GM21737 (cell line): ENCODE data around the gene ARHGEF37.
"Not testable (repeated sequence)": the region's sequence is repeated elsewhere in the genome, so short reads cannot be mapped to it uniquely, and the experiment has no call there.

Experiments used
- ATAC-seq: cut with Tn5 transposase; IDR thresholded peaks from one replicate; pipeline ENCODE4 v1.9.1; 2021; ENCODE audit warnings: mild to moderate bottlenecking, moderate library complexity; ENCODE audit not compliant: unreplicated experiment

The ARHGEF37 gene

DNA sequence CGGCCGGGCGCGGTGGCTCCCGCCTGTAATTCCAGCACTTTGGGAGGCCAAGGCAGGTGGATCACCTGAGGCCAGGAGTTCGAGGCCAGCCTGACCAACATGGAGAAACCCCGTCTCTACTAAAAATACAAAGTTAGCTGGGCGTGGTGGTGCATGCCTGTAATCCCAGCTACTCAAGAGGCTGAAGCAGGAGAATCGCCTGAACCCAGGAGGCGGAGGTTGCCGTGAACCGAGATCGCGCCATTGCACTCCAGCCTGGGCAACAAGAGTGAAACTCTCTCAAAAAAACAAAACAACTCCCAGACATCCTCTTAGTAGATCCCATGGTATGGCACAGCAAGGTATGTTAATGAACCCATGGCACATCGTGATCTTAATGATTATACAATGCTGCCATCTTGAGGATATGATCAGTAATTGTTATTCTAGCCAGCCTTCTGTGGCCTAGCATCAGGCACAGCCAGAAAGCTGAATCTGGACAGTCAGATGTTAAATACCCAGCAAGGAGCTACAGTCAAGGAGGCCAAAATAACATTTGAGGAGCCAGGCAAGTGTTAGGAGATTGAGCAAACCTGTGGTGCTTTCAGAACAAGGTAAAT is 16.7 kb upstream of the ARHGEF37 start:
- peak; percentile 86 for ATAC-seq

DNA sequence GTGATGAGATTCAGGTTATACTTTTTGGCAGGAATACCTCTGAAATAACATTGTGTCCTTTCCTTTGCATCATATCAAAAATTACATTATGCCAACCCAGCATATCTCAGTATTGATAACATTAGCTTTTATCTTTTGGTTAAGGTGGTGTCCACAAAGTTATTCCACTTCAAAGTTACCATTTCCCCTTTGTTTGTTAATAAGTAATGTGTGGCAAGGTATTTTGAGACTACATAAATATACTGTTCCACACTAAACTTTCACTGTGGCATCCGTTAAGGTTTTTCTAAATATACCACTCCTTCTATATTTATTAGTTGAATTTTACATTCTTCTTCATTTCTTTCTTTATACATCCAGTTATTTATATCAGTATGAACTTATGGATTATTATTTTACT is 14.1 kb upstream of the ARHGEF37 start:
- no peak for ATAC-seq

DNA sequence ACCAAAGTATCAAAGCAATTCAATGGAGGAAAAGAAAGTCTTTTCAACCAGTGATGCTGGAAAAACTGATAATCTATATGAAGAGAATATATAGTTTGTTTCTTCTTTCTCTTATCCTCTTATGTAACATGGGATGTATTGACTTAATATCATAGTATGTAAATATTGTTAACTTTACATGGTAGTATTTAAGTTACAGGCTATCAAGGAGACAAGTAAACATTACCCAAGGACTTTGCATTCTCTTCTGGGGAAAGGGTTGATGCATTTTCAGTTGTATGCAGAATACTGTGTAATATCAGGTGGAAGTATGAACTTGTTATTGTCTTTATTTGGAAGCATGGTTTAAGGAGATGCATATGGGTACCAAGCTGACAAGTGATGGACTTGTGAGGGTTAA is 9.1 kb upstream of the ARHGEF37 start:
- no peak for ATAC-seq

DNA sequence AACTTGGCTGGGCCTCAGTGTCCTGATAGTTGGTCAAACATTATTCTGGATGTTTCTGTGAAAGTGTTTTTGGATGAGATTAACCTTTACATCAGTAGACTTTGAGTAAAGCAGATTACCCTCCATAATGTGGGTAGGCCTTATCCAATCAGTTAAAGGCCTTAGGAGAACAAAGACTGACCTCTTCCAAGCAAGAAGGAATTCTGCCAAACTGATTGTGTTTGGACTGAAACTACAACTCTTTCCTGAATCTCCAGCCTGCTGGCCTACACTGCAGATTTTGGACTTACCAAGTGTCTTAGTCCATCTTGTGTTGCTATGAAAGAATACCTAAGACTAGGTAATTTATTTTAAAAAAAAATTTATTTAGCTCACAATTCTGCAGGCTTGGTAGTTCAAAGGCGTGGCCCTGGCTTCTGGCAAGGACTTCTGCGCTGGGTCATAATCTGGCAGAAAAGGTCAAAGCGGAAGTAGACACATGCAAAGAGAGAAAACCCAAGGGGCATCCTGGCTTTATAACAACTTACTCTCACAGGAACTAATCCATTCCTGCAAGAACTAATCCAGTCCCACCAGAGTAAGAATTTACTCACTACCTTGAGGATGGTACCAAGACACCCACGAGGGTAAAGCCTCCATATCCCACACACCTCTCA is 8.6 kb upstream of the ARHGEF37 start:
- ATAC-seq, result no peak

DNA sequence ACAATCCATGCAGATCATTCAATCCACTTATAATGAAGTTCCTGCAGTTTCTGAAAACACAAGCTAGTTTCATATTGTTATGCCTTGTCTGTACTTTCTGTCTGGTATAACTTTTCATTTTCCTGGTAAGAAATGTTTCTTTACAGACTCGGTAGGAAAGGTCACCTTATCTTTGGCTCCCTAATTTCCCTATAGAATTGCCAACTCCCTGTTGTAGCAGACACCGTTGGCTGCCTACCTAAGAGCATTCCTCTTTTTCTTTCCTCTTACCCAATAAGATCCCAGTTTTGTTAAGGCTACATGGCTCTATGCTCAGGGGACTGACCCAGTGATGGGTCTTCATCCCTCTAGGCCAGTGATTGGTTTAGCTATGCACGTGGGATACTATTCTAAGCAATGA is 6.2 kb upstream of the ARHGEF37 start:
- no peak for ATAC-seq

DNA sequence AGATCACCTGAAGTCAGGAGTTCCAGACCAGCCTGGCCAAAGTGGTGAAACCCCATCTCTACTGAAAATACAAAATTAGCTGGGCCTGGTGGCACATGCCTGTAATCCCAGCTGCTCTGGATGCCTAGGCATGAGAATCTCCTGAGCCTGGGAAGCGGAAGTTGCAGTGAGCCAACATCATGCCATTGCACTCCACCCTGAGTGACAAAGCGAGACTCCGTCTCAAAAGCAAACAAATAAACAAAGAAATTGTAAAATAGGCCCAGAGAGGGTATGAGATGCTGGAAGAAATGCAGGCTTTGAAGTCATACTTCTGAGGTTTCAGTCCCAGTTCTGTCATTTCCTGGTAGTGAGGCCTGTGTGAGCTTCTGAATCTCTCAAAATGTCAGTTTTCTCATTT is 5.3 kb upstream of the ARHGEF37 start:
- ATAC-seq, result no peak

DNA sequence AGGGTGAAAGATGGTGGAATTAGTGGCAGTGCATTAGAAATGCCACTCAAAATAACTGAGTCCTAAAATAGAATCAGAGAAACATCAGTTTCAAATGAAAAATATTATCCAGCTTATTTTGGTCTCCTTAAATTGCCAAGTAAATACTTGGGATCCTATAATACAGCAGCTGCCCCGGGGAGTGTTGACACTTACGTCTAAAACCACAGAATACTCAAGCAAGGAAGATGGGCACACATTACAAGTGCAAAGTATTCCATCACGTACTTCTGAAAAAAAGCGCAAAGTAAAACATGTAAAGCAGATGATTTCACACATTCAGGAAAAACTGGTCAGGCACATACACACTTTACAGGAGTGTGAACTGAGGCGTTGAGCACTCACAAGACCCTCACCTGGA is 2.4 kb upstream of the ARHGEF37 start:
- no peak for ATAC-seq

DNA sequence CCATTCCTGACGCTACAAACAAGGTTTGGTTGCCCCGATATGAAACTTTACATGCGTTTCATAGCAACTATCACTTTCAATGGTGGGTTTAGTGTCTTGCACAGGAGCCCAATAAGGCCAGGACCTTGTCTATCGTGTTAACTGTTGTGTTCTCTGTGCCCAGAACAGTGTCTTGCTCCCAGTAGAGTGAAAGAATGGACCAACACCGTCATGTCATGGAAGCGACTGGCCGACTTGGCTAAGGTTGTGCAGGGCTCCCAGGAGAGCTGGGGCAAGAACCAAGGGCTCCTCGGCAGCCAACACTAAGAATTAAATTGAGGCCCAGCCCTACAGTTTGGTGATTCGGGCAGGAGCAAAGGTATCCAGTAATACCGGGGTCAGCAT is 498 bp upstream of the ARHGEF37 start:
- ATAC-seq, result no peak

DNA sequence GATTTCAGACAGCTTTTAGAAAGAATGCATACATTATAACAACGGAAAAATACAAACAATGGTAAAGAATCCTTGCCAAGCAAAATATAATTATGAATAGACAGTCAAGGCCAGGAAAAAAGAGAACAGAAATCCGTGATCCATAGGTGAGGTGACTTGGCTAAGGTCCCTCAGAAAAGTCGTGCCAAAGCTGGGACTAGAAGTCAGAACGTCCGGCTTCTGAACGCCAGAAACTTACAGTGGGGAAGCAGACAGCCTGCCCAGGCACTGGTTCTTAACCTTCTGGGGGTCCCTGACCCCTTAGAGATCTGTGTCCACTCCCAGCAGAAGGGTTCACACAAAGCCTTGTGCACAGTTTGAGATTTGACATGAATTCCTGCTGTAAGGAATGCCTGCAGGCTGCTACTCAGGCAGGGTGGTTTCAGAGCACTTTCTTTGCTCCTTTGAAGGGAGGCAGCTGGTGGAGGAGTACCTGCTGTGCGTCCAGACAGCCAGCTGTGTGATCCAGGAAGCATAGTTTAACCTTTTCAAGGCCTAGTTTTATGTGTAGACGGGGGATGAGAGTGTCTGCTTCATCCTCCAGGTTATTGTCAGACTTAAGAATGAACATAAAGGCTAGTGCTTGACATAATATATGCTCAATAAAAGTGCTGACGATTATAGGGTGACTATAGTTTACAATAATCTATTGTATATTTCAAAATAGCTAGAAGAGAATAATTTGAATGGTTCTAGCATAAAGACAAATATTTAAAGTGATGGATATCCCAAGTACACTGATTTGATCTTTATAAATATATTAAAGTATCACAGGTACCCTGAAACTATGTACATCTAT is 852 bp downstream of the ARHGEF37 start:
- no peak for ATAC-seq

DNA sequence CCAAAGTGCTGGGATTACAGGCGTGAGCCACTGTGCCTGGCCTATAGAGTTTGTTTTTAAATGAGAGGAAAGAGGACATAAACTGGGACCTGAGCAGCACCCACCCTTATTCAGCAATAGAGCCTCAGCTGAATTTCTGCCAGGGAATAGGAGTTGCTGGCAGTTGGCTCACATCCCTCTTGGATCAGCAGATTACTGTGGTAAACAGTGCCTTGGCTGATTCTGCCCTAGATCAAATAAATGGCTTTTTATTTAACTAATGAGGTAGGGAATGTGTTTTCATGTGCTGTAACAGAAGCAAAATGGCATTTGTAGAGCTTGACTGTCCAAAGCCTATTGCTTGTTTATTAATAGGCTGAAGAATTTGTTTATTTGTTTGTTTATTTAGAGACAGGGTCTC is 2.1 kb downstream of the ARHGEF37 start:
- ATAC-seq, result no peak

DNA sequence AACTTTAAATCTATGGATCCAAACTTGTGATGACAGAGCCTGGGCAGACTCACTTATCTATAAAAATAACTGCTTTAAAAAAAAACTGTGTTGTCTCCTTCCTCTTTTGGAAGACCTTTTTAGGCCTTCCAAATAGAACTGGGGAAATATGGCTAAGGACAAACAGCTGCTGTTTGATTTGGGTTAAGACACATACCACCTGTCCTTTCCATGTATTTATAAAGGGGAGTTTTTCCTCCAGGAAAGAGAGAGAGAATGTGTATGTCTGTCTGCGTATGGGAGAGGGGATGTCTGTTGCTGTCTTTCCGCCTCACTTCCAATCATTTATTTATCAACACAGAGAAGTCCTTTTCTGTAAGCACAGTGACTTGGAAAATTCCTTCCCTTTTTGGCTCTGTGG is 2.8 kb downstream of the ARHGEF37 start:
- no peak for ATAC-seq

DNA sequence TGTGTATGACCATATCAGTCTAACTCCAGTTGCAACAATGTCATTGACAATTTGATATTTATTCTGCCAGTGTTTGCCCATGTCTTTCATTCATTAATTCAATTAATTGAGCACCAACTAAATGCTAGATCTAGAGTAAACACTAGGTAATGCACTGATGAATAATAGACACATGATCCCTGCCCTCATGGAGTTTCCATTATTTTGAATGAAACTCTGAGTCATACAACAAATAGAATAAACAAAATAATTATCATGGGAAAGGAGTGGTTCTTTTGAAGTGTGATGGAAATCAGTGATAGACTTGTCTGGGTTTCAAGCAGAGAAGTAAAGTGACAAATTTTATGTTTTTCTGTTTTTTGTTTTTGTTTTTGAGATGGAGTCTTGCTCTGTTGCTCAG is 4.6 kb downstream of the ARHGEF37 start:
- no peak for ATAC-seq

DNA sequence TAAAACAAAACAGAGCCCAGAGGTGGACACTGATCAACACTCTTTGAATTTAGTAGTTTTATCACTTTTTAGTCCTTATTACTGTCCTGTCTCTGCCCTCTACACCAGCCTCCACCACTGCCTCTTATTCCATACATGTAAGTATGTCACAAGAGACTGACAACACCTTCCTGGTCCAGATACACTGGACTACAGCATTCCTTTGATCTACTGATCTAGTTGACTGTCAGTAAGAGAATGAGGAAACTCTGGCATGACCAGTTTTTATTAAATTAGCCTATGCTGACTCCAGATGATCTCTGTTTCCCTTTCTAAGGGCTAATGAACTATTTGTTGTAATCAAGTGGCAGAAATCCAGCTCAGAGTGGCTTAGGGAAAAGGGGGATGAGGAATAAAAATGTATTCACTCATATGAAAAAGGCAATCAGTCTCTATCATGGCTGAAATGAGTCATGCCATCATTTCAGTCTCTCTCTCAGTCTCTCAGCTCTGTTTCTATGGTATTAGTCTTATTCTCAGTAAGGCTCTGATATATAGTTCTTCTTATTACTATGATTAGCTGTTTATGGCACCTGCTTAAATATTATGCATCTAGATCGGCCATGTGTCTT is 5.5 kb downstream of the ARHGEF37 start:
- no peak for ATAC-seq

DNA sequence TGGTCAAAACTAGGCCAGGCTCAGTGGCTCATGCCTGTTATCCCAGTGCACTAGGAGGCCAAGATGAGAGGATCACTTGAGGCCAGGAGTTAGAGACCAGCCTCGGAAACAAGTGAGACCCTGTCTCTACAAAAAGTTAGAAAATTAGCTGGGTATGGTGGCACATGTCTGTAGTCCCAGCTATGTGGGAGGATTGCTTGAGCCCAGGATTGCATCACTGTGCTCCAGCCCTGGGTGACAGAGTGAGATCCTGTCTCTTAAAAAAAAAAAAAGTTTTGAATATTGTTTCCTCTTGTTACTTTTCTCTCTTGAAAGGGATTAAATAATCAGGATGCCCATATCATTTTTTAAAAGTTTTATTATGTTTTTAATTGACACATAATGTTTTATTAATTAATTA is 7.6 kb downstream of the ARHGEF37 start:
- ATAC-seq, result no peak

DNA sequence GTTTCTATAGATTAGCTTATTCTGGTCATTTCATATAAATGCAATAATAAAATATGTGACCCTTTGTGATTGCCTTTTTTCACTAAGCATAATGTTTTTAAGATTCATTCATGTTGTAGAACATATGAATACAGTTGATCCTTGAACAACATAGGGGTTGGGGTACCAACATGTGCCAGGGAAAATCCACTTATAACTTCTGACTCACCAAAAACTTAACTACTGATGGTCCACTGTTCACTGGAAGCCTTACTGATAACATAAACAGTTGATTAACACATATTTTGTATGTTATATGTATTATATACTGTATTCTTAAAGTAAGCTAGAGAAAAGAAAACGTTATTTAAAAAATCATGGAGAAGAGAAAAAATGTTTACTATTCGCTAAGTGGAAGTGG is 12.1 kb downstream of the ARHGEF37 start:
- no peak for ATAC-seq

DNA sequence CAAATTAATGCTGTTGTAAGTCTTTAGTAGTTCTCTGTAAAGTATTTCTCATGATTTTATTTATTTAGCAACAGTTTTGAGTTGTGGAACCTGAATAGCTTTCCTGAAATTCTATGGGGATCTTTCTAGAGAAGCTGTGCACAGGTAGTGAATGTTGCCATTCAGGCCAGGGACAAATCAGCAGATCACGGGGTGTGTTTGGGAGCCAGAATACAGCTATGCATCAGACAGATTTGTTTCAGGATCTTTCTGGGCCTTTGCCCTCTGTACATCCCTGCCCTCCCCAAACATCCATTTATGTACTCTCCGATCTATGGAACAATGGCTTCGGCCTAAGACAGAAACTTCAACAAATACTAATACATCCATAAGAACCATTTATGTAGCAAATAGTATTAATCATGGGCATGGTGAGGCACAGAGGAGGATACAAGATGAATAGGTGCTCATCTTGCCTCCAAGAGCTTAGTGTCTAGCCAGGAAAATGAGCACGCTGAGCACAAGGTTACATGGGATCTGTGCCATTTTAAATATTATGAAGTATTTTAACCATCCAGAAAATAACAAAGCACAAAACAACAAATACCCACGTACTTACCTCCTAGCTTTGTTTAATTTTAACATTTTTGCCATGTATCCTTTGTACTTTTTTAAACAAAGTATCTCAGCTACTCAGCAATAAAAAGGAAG is 13.1 kb downstream of the ARHGEF37 start:
- ATAC-seq, result no peak

DNA sequence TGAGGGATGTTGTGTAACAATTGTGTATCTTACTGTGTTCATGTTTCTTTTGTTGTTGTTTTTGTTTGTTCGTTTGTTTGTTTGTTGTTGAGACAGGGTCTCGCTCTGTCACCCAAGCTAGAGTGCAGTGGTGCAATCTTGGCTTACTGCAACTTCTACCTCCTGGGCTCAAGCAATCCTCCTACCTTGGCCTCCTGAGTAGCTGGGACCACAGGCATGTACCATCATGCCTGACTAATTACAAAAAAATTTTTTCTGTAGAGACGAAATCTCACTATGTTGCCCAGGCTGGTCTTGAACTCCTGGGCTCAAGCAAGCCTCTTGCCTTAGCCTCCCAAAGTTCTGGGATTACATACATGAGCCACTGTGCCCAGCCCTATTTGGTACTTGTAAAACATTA is 13.8 kb downstream of the ARHGEF37 start:
- not testable (repeated sequence) for ATAC-seq

DNA sequence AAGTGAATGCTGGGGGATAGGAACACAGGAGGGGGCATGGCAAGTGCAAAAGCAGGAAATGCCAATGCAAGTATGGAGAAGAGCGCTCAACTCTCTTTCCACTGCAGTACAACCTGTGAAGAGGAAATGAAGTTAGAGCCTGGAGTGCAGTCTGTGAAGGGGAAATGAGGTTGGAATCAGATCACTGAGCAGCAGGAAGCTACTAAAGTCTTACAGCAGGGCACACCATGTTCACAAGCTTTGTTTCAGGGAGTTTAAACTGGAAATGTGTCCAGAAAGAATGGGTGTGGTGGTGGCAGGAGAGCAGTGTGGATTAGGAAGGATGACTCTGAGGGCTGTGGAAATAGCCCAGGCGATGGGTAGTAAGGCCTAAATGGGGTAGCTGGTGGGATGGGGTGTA is 15.4 kb downstream of the ARHGEF37 start:
- ATAC-seq, result no peak

DNA sequence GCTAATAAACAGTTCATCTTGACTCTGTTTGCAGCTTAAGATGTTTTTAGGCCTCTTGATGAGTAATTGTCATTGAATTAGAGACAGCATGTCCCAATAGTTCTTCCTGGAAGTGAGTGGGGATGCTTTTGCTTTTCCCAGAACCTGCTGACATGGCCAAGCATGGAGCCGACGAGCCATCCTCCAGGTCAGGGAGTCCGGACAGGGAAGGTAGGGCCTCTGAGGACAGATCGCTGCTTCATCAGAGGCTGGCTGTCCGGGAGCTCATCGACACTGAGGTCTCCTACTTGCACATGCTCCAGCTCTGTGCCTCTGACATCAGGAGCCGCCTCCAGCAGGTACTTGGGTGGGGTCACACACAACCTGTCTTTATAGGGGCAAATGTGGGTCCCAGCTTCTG is 16.3 kb downstream of the ARHGEF37 start:
- ATAC-seq, result no peak

DNA sequence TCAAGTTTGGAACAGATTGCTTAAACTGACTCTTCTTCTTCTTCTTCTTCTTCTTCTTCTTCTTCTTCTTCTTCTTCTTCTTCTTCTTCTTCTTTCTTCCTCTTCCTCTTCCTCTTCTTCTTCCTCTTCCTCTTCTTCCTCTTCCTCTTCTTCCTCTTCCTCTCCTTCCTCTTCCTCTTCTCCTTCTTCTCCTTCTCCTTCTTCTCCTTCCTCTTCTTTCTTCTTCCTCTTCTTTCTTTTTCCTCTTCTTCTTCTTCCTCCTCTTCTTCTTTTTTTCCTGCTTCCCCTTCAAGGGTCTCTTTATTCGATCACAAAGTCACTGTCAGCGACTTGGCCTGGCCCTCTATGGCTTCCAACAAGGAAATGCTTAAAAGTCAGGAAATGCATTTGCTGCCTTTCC is 16.9 kb downstream of the ARHGEF37 start:
- ATAC-seq, result not testable (repeated sequence)

DNA sequence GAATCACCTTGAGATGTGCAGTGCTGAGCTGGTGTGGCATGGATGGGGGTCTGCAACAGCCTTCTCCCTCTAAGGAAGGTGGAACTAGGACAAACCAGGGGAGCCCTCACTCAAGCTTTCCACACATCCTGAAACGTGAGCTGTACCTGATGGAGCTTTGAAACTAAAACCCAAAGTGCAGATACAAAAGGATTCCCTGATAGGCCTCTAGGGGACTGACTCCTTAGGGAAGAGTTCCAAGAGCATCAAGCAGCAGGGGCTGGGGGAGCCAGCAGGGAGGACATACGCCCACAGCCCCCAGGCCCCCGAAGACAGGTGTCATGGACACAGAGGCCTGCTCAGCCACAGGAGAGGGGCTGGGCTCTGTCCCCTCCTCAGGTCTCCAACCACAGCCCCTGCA is 17.7 kb downstream of the ARHGEF37 start:
- no peak for ATAC-seq
